GM08714 (cell line): ENCODE measurements around the gene FLOT1.
"Not testable (repeated sequence)": the region's sequence is repeated elsewhere in the genome, so short reads cannot be mapped to it uniquely, and the experiment has no call there.

Experiments used
- H3K4me3 ChIP-seq: fragments of 200-500 bp; sonication (Bioruptor generic); 2 replicates; pipeline ENCODE4 v1.5.1; 2014; ENCODE audit warnings: mild to moderate bottlenecking, low read length, inconsistent platforms
- ZNF274 ChIP-seq: IDR thresholded peaks from 2 replicates; pipeline ENCODE4 v1.6.1; 2012; ENCODE audit warnings: mild to moderate bottlenecking, low read depth, low read length

The FLOT1 gene

DNA sequence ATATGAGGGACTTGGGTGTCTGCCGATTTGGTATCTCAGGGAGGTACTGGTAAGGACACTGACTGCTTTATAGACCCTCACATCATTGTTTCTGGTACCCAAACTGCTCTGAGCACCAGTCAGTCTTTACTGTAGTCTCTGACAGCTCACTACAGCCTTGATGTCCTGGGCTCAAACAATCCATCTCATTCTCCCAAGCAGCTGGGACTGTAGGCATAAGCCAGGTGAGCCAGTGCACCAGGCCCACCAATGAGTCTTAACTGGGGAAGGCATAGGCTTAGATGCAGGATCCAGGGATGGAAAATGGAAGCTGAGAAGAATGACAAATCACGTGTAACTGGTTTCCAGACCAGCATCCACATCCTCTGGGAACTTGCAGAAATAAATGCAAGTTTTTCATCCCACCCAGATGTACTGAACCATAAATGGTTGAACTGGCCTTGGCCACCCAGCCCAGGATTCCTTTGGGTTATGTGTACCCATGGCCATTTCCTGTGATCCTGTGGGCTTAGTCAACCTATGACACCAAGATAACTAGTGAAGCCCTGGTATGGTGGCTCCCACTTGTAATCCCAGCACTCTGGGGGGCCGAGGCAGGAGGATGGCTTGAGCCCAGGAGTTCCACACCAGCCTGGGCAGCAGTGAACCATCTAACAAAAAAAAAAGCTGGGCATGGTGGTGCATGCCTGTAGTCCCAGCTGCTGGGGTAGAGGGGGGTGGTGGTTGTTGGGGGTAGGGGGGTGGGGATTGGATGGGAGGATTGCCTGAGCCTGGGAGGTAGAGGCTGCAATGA lies 16.6 kb downstream of the FLOT1 start:
- TF ChIP-seq ZNF274 = no peak
- no peak overlapping the region for H3K4me3 ChIP-seq

- H3K4me3 ChIP-seq = no peak overlapping the region
- no peak for TF ChIP-seq ZNF274
Measured at GRCh38 chr6:30724906-30725667, 17.4 kb downstream of the FLOT1 start.

DNA sequence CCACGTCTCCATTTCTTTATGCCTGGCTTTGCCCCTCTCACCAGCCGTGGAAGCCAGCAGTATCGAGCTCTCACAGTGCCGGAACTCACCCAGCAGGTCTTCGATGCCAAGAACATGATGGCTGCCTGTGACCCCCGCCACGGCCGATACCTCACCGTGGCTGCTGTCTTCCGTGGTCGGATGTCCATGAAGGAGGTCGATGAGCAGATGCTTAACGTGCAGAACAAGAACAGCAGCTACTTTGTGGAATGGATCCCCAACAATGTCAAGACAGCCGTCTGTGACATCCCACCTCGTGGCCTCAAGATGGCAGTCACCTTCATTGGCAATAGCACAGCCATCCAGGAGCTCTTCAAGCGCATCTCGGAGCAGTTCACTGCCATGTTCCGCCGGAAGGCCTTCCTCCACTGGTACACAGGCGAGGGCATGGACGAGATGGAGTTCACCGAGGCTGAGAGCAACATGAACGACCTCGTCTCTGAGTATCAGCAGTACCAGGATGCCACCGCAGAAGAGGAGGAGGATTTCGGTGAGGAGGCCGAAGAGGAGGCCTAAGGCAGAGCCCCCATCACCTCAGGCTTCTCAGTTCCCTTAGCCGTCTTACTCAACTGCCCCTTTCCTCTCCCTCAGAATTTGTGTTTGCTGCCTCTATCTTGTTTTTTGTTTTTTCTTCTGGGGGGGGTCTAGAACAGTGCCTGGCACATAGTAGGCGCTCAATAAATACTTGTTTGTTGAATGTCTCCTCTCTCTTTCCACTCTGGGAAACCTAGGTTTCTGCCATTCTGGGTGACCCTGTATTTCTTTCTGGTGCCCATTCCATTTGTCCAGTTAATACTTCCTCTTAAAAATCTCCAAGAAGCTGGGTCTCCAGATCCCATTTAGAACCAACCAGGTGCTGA lies 18.4 kb downstream of the FLOT1 start:
- H3K4me3 ChIP-seq = not testable (repeated sequence)

DNA sequence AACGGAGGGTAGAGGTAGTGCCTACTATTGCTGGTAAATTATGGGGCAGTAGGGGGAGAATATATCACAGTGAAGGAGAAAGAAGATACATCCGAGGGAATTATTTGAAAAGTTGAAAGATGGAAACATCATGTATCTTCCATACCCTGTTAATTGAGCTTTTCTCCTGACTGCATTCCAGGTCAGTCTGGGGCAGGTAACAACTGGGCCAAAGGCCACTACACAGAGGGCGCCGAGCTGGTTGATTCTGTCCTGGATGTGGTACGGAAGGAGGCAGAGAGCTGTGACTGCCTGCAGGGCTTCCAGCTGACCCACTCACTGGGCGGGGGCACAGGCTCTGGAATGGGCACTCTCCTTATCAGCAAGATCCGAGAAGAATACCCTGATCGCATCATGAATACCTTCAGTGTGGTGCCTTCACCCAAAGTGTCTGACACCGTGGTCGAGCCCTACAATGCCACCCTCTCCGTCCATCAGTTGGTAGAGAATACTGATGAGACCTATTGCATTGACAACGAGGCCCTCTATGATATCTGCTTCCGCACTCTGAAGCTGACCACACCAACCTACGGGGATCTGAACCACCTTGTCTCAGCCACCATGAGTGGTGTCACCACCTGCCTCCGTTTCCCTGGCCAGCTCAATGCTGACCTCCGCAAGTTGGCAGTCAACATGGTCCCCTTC lies 19.2 kb downstream of the FLOT1 start:
- H3K4me3 ChIP-seq = peak overlapping the region; percentile 86; the same call in 1 of the 2 replicates

DNA sequence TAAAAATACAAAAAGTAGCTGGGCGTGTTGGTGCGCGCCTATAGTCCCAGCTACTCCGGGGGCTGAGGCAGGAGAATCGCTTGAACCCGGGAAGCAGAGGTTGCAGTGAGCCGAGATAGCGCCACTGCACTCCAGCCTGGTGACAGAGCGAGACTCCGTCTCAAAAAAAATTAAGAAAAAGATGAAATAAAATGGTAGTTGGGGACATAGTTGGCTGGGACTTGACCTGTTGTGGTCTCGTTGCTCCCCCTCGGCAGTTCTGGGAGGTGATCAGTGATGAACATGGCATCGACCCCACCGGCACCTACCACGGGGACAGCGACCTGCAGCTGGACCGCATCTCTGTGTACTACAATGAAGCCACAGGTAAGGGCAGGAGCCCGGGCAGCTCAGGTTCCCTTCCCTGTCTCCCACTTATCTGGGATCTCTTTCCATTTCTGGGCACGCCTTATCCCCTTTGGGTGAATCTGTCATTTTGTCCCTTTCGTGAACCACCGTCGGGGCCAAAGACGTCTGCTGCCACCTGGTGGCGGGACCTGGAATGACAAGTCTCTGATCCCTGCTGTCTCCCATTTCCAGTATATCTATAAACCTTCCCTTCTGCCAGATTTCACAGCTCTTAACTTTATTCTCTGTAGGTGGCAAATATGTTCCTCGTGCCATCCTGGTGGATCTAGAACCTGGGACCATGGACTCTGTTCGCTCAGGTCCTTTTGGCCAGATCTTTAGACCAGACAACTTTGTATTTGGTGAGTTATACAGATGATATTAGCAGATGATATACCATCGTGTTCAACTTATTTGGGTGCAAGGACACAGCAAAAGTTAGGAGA lies 20.0 kb downstream of the FLOT1 start:
- no peak for TF ChIP-seq ZNF274
- peak overlapping the region; percentile 86 for H3K4me3 ChIP-seq

DNA sequence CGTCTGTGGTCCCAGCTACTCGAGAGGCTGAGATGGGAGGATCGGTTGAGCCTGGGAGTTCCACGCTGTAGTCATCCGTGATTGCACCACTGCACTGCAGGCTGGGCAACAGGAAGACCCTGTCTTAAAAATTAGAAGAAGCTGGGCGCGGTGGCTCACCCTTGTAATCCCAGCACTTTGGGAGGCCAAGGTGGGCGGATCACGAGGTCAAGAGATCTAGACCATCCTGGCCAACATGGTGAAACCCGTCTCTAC lies 20.5 kb downstream of the FLOT1 start:
- peak overlapping the region; percentile 86 for H3K4me3 ChIP-seq

DNA sequence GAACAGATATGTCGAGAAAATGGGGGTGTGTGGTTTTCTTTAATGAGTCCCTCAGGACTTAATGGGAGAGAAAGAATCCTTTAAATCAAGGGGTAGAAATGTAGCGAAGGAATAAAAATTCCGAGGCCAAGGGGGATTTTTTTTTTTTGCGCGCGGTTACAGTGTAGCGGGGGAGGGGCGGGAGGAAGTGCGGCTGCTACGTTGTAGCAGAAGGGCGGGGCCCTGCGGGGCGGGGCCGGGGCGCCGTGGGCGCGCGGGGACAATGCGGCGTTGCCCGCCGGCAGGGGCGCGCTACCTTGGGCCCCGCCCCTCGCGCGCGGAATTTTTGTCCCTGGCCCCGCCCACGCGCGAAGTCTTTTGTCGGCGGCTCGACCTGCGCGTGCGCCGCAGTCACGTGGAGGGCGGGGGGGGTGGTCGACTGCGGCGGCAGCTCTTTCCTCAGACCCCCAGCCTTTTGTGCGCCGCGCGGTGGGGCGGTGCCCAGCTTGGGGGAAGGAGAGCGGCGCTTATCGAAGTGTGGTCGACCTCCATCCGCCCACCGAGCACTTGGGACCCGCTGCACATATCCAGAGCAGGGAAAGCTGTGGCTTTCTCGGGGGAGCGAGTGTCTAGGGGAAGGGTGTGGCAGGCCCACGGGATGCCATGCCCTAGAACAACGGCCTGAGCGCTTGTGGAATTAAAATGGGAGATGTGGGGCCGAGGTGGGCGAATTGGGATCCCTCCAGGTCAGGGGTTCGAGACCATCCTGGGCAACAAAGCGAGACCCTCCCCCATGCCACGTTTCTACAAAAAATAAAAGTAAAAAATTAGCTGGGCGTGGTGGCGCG lies 21.1 kb downstream of the FLOT1 start:
- peak overlapping the region; percentile 94 for H3K4me3 ChIP-seq
- no peak for TF ChIP-seq ZNF274

- no peak for TF ChIP-seq ZNF274
- peak overlapping the region; percentile 94 for H3K4me3 ChIP-seq
Measured at GRCh38 chr6:30720738-30721197, 21.7 kb downstream of the FLOT1 start.

- no peak for TF ChIP-seq ZNF274
- peak within 1 kb of the TSS; percentile 95 for H3K4me3 ChIP-seq
Measured at GRCh38 chr6:30719791-30720737, 22.4 kb downstream of the FLOT1 start, which contains the start of gene TUBB. TUBB (plus strand) TSS chr6:30720352; CDS start chr6:30720507, 155 bp downstream.

DNA sequence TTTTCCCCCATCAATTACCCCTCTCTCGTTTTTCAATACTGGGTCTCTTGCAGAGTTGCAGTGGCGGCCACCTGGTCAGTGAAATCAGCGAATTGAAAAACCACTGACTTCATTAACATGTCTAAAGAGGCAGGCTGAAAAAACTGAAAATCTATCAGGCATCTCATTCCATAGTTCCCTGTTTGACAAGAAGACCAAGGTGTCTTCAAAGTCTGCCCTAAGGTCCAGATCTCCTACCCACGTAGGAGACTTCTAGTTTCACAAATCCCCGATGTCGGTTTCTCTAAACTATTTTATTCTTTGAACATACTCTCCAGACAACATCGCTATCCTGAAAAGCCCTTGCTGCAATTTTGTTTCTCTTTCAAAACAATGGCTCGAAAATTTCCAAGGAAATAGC lies 23.1 kb downstream of the FLOT1 start:
- H3K4me3 ChIP-seq = peak overlapping the region; percentile 95
- no peak for TF ChIP-seq ZNF274

DNA sequence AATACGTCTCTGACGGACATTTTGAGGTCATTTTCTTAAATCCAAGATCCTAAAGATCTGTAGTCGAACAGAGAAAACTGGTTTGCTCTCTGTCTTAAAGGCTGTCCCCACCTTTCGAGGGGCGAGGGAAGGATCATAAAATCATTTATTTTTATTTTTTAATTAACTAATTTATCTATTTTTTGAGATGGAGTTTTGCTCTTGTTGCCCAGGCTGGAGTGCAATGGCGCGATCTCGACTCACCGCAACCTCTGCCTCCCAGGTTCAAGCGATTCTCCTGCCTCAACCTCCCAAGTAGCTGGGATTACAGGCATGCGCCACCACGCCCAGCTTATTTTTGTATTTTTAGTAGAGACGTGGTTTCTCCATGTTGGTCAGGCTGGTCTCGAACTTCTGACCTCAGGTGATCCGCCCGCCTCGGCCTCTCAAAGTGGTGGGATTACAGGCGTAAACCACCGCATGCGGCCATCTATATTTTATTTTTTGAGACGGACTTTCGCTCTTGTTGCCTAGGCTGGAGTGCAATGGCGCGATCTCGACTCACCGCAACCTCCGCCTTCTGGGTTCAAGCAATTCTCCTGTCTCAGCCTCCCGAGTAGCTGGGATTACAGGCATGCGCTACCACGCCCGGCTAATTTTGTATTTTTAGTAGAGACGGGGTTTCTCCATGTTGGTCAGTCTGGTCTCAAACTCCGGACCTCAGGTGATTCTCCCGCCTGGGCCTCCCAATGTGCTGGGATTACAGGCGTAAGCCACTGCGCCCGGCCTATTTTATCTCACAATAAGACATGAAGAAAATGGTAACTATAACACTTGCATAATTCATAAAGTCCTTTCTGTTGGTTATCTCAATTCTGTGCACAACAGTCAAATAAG lies 24.4 kb downstream of the FLOT1 start:
- H3K4me3 ChIP-seq = peak overlapping the region; percentile 68
